ENCODE measurements around the gene C2CD4A.

The C2CD4A gene

DNA sequence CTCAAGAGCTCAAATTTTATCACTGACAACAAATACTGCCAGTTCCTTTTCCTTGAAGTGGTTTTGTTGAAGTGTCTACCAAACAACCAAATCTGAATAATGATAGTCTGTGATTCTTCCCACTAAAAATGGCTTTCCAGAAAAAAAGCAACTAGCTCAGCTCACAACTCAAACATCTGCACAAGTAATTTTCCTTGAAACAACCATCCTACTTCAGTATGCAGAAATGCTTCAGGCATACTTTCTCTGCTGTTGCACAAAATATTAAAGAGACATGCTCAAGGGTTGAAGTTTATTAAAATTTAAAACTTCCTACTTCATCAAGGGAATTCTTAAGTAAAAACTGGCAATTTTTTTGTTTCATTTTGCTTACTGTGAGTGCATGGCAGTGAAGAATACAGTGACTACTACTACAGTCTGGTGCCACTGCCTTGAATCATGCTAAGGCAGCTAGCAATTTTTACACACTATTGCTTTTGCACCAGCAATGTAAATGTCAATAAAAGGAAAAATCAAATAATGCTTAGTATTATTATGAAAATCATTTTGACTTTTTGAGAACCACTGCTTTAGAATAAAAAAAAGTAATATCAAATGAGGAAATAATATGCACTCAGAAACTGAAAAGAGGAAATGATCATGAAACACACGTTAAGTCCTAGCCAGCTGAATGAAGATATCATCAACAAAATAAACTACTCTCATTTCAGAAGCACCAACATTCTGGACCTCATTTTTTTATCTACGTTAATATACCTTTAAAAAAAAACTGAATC, 40.1 kb upstream of the C2CD4A start:
- no peak for DNase-seq
- no peaks in the 10 kb centered on the region for H3K9me2 ChIP-seq (replicated peaks; ENCODE audit: insufficient read depth, low read length)

DNA sequence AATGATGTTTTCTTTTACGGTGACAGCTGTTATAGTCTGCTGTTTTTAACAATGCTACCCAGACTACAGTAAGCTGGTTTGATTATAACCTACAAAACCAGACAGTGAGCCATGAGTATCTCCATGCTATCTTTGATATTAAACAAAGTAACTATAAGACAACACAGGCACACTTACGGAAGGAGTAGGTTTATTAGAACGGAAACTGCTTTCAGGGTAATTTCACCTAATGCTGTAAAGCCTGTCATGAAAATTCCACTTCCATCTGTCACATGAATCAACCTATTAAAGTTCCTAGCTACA, 39.6 kb upstream of the C2CD4A start:
- Histone ChIP-seq H3K27ac (ENCODE audit: low read length) (no peak overlapping the region), H3K9me3 (replicated peaks; ENCODE audit: insufficient read depth, low read length) (no peaks in the 10 kb centered on the region), H3K9me2 (replicated peaks; ENCODE audit: insufficient read depth, low read length) (no peaks in the 10 kb centered on the region), H3K9ac (ENCODE audit: low read length) (no peak overlapping the region), H2AFZ (ENCODE audit: low read length) (no peak overlapping the region), H3K4me2 (ENCODE audit: low read depth, low read length) (no peak overlapping the region), H3K4me3 (ENCODE audit: low read length) (no peak overlapping the region), H4K20me1 (ENCODE audit: insufficient read depth, low read length) (no peaks in the 10 kb centered on the region), H3F3A (ENCODE audit: insufficient read depth, low read length) (no peaks in the 10 kb centered on the region), H3K79me2 (ENCODE audit: low read length) (no peaks in the 10 kb centered on the region), H3K4me1 (ENCODE audit: low read length) (peaks cover 4% of the 10 kb centered on the region; the same call in 1 of the 2 replicates), H3K27me3 (replicated peaks; ENCODE audit: insufficient read depth, low read length) (no peaks in the 10 kb centered on the region), H3K36me3 (replicated peaks; ENCODE audit: insufficient read depth, low read length) (peaks cover 11% of the 10 kb centered on the region)
- TF ChIP-seq EZH2 (optimal IDR thresholded peaks at IDR 0.05; ENCODE audit: low read depth, low read length) (no peak), EZH2phosphoT487 (IDR thresholded peaks at IDR 0.05; ENCODE audit: low read length) (no peak)
- TF ChIP-seq, protein P1, sequence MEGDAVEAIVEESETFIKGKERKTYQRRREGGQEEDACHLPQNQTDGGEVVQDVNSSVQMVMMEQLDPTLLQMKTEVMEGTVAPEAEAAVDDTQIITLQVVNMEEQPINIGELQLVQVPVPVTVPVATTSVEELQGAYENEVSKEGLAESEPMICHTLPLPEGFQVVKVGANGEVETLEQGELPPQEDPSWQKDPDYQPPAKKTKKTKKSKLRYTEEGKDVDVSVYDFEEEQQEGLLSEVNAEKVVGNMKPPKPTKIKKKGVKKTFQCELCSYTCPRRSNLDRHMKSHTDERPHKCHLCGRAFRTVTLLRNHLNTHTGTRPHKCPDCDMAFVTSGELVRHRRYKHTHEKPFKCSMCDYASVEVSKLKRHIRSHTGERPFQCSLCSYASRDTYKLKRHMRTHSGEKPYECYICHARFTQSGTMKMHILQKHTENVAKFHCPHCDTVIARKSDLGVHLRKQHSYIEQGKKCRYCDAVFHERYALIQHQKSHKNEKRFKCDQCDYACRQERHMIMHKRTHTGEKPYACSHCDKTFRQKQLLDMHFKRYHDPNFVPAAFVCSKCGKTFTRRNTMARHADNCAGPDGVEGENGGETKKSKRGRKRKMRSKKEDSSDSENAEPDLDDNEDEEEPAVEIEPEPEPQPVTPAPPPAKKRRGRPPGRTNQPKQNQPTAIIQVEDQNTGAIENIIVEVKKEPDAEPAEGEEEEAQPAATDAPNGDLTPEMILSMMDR (IDR thresholded peaks at IDR 0.05; ENCODE audit: low read length): no peak
- DNase-seq: no peak

More for the DNA sequence above, 40.1 kb upstream of the C2CD4A start:
- Histone ChIP-seq H2AFZ (ENCODE audit: low read length) (no peak overlapping the region), H3K4me2 (ENCODE audit: low read depth, low read length) (no peak overlapping the region), H3K36me3 (replicated peaks; ENCODE audit: insufficient read depth, low read length) (peaks cover 11% of the 10 kb centered on the region), H3K9ac (ENCODE audit: low read length) (no peak overlapping the region), H3K27me3 (replicated peaks; ENCODE audit: insufficient read depth, low read length) (no peaks in the 10 kb centered on the region), H3K27ac (ENCODE audit: low read length) (no peak overlapping the region), H3F3A (ENCODE audit: insufficient read depth, low read length) (no peaks in the 10 kb centered on the region), H3K79me2 (ENCODE audit: low read length) (no peaks in the 10 kb centered on the region), H3K4me1 (ENCODE audit: low read length) (peaks cover 4% of the 10 kb centered on the region; the same call in 1 of the 2 replicates), H3K4me3 (ENCODE audit: low read length) (no peak overlapping the region), H4K20me1 (ENCODE audit: insufficient read depth, low read length) (no peaks in the 10 kb centered on the region), H3K9me3 (replicated peaks; ENCODE audit: insufficient read depth, low read length) (no peaks in the 10 kb centered on the region)
- TF ChIP-seq EZH2 (optimal IDR thresholded peaks at IDR 0.05; ENCODE audit: low read depth, low read length) (no peak), EZH2phosphoT487 (IDR thresholded peaks at IDR 0.05; ENCODE audit: low read length) (no peak)
- TF ChIP-seq, protein P1 (IDR thresholded peaks at IDR 0.05; ENCODE audit: low read length): no peak

DNA sequence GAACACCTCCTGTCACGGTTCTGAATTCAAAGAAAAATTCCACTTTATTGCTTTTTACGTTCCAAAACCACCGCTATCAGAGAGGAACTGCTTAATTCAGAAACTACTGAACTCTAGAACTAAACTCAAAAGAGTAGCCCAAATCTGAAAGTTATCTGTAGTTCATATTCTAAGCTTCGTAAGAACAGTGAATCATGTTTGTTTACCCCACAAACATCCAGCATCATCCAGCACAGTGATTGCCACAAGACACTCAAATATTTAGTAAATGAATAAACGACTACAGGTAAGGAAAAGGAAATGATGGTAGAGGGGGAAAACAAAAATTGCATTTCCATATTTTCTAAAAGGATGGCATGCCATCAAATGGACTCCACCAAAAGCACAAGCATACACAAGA, 38.9 kb upstream of the C2CD4A start:
- H3K9ac ChIP-seq (ENCODE audit: low read length): no peak overlapping the region
- H3K9me2 ChIP-seq (replicated peaks; ENCODE audit: insufficient read depth, low read length): no peaks in the 10 kb centered on the region
- no peaks in the 10 kb centered on the region for H3K9me3 ChIP-seq (replicated peaks; ENCODE audit: insufficient read depth, low read length)
- H3F3A ChIP-seq (ENCODE audit: insufficient read depth, low read length): no peaks in the 10 kb centered on the region
- no peak overlapping the region for H3K4me3 ChIP-seq (ENCODE audit: low read length)
- TF ChIP-seq EZH2 (optimal IDR thresholded peaks at IDR 0.05; ENCODE audit: low read depth, low read length) (no peak), EZH2phosphoT487 (IDR thresholded peaks at IDR 0.05; ENCODE audit: low read length) (no peak)
- TF ChIP-seq, protein P1 (IDR thresholded peaks at IDR 0.05; ENCODE audit: low read length): no peak
- H3K27me3 ChIP-seq (replicated peaks; ENCODE audit: insufficient read depth, low read length): no peaks in the 10 kb centered on the region
- no peak overlapping the region for H2AFZ ChIP-seq (ENCODE audit: low read length)
- DNase-seq: no peak
- no peaks in the 10 kb centered on the region for H4K20me1 ChIP-seq (ENCODE audit: insufficient read depth, low read length)
- no peak overlapping the region for H3K4me2 ChIP-seq (ENCODE audit: low read depth, low read length)
- no peaks in the 10 kb centered on the region for H3K79me2 ChIP-seq (ENCODE audit: low read length)
- H3K4me1 ChIP-seq (ENCODE audit: low read length): peaks cover 4% of the 10 kb centered on the region; the same call in 1 of the 2 replicates
- no peak overlapping the region for H3K27ac ChIP-seq (ENCODE audit: low read length)
- H3K36me3 ChIP-seq (replicated peaks; ENCODE audit: insufficient read depth, low read length): peaks cover 8% of the 10 kb centered on the region; the same call in 1 of the 2 replicates

Measured in MM.1S (cell line).